Heart right ventricle (tissue), 16 donors: ENCODE results near the gene SERPINA1. TPM values are rescaled to one million over a fixed set of nuclear protein-coding genes. Genes with fewer than 3 reads are reported as not detected.

Experiments used
- ATAC-seq, 8 donors: fragments of 200-7000 bp; cut with Tn5 transposase; one replicate each; pipeline ENCODE4 v1.9.1; 2020; ENCODE audit warnings: mild to moderate bottlenecking in 8 of 8, moderate library complexity in 8 of 8, moderate number of reproducible peaks in 1 of 8
- DNase-seq, 2 donors: peaks; one replicate each; pipeline ENCODE4 v3.0.0-alpha.2; 2020
- H3K27ac ChIP-seq, 10 donors: fragments of 200-600 bp; sonication (generic) in 2 of 10; one replicate each; pipeline versions ENCODE4 v1.5.0 to v1.8.0; 2020 to 2022; ENCODE audit warnings: mild to moderate bottlenecking in 3 of 10
- H3K27me3 ChIP-seq, 7 donors: fragments of 200-600 bp; one replicate each; pipeline ENCODE4 v1.8.0; 2021 to 2022; ENCODE audit warnings: mild to moderate bottlenecking in 2 of 7
- H3K36me3 ChIP-seq, 9 donors: fragments of 200-600 bp; sonication (generic) in 1 of 9; one replicate each; pipeline versions ENCODE4 v1.5.0 to v1.8.0; 2020 to 2022; ENCODE audit warnings: mild to moderate bottlenecking in 2 of 9
- H3K4me1 ChIP-seq, 9 donors: fragments of 200-600 bp; sonication (generic) in 1 of 9; one replicate each; pipeline versions ENCODE4 v1.5.0 to v1.8.0; 2020 to 2022; ENCODE audit warnings: mild to moderate bottlenecking in 4 of 9
- H3K4me3 ChIP-seq, 10 donors: fragments of 200-600 bp; sonication (generic) in 2 of 10; one replicate each; pipeline versions ENCODE4 v1.5.0 to v1.8.0; 2020 to 2022; ENCODE audit warnings: mild to moderate bottlenecking in 7 of 10, moderate library complexity in 2 of 10
- H3K9me3 ChIP-seq, 11 donors: fragments of 200-600 bp in 10 of 11; sonication (generic) in 2 of 11; one replicate each; pipeline versions ENCODE4 v1.5.0 to v1.8.0; 2013 to 2022; ENCODE audit warnings: mild to moderate bottlenecking in 2 of 11, control low read depth in 1 of 11, moderate library complexity in 1 of 11
- WGBS, 2 donors: extraction: QIAGEN DNeasy Blood & Tissue Kit; methylation state at CpG; one replicate each; pipeline ENCODE4 v1.1.7; 2013; ENCODE audit warnings: inconsistent platforms in 1 of 2; 5-methylcytosine and 5-hydroxymethylcytosine counted together
- intact Hi-C, 10 donors: fragments of 100-400 bp; cut with DNase I; formaldehyde crosslinking; loops; one replicate each; pipeline versions ENCODE4 v1.11.1 to v1.14.2; 2022
- polyA plus RNA-seq, 2 donors: library from polyadenylated mRNA; stranded (reverse); fragments of 200-250 nt; gene quantifications; one replicate each; pipeline ENCODE4 v1.2.3, GENCODE V29; 2013
- total RNA-seq, 10 donors: library from RNA; stranded (reverse); fragmentation: NEBNext Ultra II Directional in 3 of 10; extraction: Animal tissue kit (Norgen Biotek cat#: 25700) in 3 of 10; gene quantifications; one replicate each; pipeline versions ENCODE4 v1.2.1 to v1.2.4, GENCODE V29; 2021 to 2023
- TF ChIP-seq, protein P1 (sequence below), 9 donors: fragments of 200-600 bp; sonication (generic) in 2 of 9; IDR thresholded peaks; one replicate each; pipeline versions ENCODE4 v1.5.0 to v1.8.0; 2021 to 2022; ENCODE audit warnings: antibody characterized with exemption in 9 of 9, mild to moderate bottlenecking in 5 of 9, moderate library complexity in 1 of 9
- donor health status: Arrhythmogenic right ventricular cardiomyopathy.
- donor health status: ischemic (EF 13 %, LVEDD 7.1; RV severe dilation, severe dysfunction).
- donor health status: healthy with polysubstance abuse.
- donor health status: DM: no; HTN: yes; CAD: no.
- donor health status: DM: no; HTN: no; CAD: no.
- donor health status: ischemic (EF 25% LVEDD 6.9; RV normal size, moderate dysfunction).
- donor health status: ischemic (EF 25% LVEDD 5.7; RV mildly dilated, moderate dysfunction).
- donor health status: healthy.
- donor health status: DM: yes; HTN: yes; CAD: no.
- donor health status: Ischemic cardiomyopathy.
- donor health status: ischemic (EF 35%, LVEDD 5.7; RV mildly dilated, moderate dysfunction).
- donor health status: nonischemic (EF 11% LVEDD 7.7; RV severe dilation, severe dysfunction).
- donor health status: DM: yes; HTN: yes; CAD: no.
- donor health status: PGD.
- donor health status: ischemic (EF 29% LVEDD 5.4; RV normal size, mild dysfunction).
- donor health status: nonischemic (EF 23%, LVEDD 6.1; RV moderate dilation, normal function).

SERPINA1 gene
- total and polyA plus RNA-seq, 12 donors = 1.1 to 38.3 (median 3.8) TPM

DNA sequence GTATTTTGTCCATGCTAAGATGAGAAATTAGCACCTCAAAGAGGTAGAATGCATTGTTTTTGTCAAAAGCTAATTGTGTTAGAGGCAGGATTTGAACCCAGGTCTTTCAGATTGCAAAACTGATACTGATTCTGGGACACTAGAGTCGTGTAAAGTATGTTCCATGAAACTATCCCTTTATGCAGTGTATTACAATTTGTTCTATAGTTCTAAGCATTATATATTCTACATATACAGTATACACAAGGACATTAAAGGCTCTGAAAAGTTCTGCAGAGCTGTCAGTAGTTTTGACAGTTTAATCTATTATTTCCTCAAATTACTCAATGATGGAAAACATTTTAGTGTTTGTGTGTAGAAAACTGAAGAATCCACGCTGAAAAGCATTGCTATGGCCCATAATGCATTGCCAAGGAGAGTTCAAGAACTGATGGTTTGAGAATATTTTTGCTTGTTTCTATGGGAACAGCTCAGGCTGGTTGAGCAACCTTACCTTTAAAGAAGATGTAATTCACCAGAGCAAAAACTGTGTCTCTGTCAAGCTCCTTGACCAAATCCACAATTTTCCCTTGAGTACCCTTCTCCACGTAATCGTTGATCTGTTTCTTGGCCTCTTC is 6.2 kb downstream of the SERPINA1 start:
- DNase-seq = no peak
- WGBS, 2 donors = 73 to 75% methylated on average over 4 of the region's 4 CpGs
- no peaks in the 10 kb centered on the region for H3K9me3 ChIP-seq
- H3K27me3 ChIP-seq = peaks cover 0 to 22% (median 4%) of the 10 kb centered on the region in 7 donors
- peaks cover 0 to 33% (median 0%) of the 10 kb centered on the region in 9 donors for H3K4me1 ChIP-seq
- H3K4me3 ChIP-seq = no peak overlapping the region
- no peak overlapping the region for H3K27ac ChIP-seq
- intact Hi-C loops = no loop called here
- TF ChIP-seq, protein P1, sequence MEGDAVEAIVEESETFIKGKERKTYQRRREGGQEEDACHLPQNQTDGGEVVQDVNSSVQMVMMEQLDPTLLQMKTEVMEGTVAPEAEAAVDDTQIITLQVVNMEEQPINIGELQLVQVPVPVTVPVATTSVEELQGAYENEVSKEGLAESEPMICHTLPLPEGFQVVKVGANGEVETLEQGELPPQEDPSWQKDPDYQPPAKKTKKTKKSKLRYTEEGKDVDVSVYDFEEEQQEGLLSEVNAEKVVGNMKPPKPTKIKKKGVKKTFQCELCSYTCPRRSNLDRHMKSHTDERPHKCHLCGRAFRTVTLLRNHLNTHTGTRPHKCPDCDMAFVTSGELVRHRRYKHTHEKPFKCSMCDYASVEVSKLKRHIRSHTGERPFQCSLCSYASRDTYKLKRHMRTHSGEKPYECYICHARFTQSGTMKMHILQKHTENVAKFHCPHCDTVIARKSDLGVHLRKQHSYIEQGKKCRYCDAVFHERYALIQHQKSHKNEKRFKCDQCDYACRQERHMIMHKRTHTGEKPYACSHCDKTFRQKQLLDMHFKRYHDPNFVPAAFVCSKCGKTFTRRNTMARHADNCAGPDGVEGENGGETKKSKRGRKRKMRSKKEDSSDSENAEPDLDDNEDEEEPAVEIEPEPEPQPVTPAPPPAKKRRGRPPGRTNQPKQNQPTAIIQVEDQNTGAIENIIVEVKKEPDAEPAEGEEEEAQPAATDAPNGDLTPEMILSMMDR (IDR thresholded peaks at IDR 0.05) = no peak
- ATAC-seq = no peak
- H3K36me3 ChIP-seq = peaks cover 0 to 45% (median 0%) of the 10 kb centered on the region in 9 donors

- H3K27me3 ChIP-seq = peaks cover 0 to 28% (median 9%) of the 10 kb centered on the region in 7 donors
- intact Hi-C loops = no loop called here
- DNase-seq (no peak), ATAC-seq (no peak)
- TF ChIP-seq, protein P1 (IDR thresholded peaks at IDR 0.05) = no peak
- no peak overlapping the region for H3K4me3 ChIP-seq
- H3K4me1 ChIP-seq = peaks cover 0 to 26% (median 0%) of the 10 kb centered on the region in 9 donors
- H3K36me3 ChIP-seq = peaks cover 0 to 45% (median 0%) of the 10 kb centered on the region in 9 donors
- H3K9me3 ChIP-seq = no peaks in the 10 kb centered on the region
- 72 to 73% methylated on average over 7 of the region's 7 CpGs for WGBS, 2 donors
- H3K27ac ChIP-seq = no peak overlapping the region
These were observed 7.0 kb downstream of the SERPINA1 start for GRCh38 chr14:94381149-94382030.

DNA sequence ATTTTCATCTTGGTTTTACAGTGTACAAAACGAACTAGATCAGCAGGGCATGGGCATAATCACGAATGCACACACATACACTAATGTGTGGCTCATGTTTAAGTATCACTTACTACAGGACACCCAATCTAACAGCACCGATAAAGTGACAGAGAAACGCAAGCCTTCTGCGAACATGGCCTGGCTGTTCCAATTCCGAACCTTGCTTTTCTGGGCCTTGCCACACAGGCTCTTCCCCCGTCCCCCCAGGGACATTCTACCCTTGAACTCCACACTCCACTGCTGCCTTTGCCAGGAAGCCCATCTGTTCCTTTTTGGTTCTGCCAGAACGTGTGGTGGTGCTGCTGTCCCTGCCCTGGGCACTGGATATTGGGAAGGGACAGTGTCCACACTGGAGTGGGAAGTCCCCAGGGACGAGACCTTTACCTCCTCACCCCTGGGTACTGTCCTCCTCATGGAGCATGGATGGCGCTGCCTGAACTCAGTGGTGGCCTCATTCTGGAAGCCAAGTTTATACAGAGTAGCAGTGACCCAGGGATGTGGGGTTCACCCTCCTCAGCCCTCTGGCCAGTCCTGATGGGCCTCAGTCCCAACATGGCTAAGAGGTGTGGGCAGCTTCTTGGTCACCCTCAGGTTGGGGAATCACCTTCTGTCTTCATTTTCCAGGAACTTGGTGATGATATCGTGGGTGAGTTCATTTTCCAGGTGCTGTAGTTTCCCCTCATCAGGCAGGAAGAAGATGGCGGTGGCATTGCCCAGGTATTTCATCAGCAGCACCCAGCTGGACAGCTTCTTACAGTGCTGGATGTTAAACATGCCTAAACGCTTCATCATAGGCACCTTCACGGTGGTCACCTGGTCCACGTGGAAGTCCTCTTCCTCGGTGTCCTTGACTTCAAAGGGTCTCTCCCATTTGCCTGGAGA is 7.9 kb downstream of the SERPINA1 start:
- DNase-seq (no peak), ATAC-seq (no peak)
- peaks cover 0 to 45% (median 0%) of the 10 kb centered on the region in 9 donors for H3K36me3 ChIP-seq
- intact Hi-C loops = no loop called here
- H3K4me1 ChIP-seq = peaks cover 0 to 19% (median 0%) of the 10 kb centered on the region in 9 donors
- TF ChIP-seq, protein P1 (IDR thresholded peaks at IDR 0.05) = no peak
- WGBS, 2 donors = 76 to 79% methylated on average over 16 of the region's 16 CpGs
- no peak overlapping the region for H3K27ac ChIP-seq
- H3K27me3 ChIP-seq = peaks cover 0 to 28% (median 9%) of the 10 kb centered on the region in 7 donors
- H3K4me3 ChIP-seq = no peak overlapping the region
- H3K9me3 ChIP-seq = no peaks in the 10 kb centered on the region
